GM23338 (cell line): ENCODE results near the gene ATP10D. TPM values are rescaled to one million over a fixed set of nuclear protein-coding genes. Genes with fewer than 3 reads are reported as not detected.

Source experiments
- ATAC-seq: fragments of 200-7000 bp; cut with Tn5 transposase; 3 replicates; pipeline ENCODE4 v1.9.1; 2020
- DNase-seq: peaks from one replicate; pipeline ENCODE4 v3.0.0-alpha.2; 2015; ENCODE audit warnings: low spot score
- H2AFZ ChIP-seq: fragments of 200-600 bp; sonication (generic); 2 replicates; pipeline ENCODE4 v1.8.0; 2016; ENCODE audit warnings: antibody characterized with exemption, mild to moderate bottlenecking, moderate library complexity
- H3F3A ChIP-seq: fragments of 200-600 bp; sonication (generic); replicated peaks from 2 replicates; pipeline ENCODE4 v1.8.0; 2017; ENCODE audit warnings: antibody characterized with exemption, mixed run types, low read depth
- H3K27ac ChIP-seq: fragments of 200-600 bp; sonication (generic); 2 replicates; pipeline ENCODE4 v1.6.1; 2016; ENCODE audit warnings: low read depth
- H3K27me3 ChIP-seq: fragments of 200-600 bp; sonication (generic); 2 replicates; pipeline ENCODE4 v1.8.0; 2016; ENCODE audit warnings: mild to moderate bottlenecking, mixed run types, moderate library complexity; ENCODE audit not compliant: insufficient read depth
- H3K36me3 ChIP-seq: fragments of 200-600 bp; sonication (generic); 2 replicates; pipeline ENCODE4 v1.8.0; 2016; ENCODE audit warnings: mild to moderate bottlenecking; ENCODE audit not compliant: insufficient read depth
- H3K4me1 ChIP-seq: fragments of 200-600 bp; sonication (generic); 2 replicates; pipeline ENCODE4 v1.8.0; 2016; ENCODE audit warnings: mild to moderate bottlenecking, moderate library complexity; ENCODE audit not compliant: insufficient read depth
- H3K4me2 ChIP-seq: fragments of 200-600 bp; sonication (generic); 2 replicates; pipeline ENCODE4 v1.7.1; 2017; ENCODE audit warnings: mixed run types
- H3K4me3 ChIP-seq: fragments of 200-600 bp; sonication (generic); 2 replicates; pipeline ENCODE4 v1.6.1; 2016; ENCODE audit warnings: mixed run types
- H3K79me2 ChIP-seq: fragments of 200-600 bp; sonication (generic); replicated peaks from 2 replicates; pipeline ENCODE4 v1.8.0; 2017; ENCODE audit warnings: mild to moderate bottlenecking; ENCODE audit not compliant: insufficient read depth
- H3K9me2 ChIP-seq: fragments of 200-600 bp; sonication (generic); 2 replicates; pipeline ENCODE4 v1.8.0; 2017; ENCODE audit not compliant: insufficient read depth
- H4K20me1 ChIP-seq: fragments of 200-600 bp; sonication (generic); replicated peaks from 2 replicates; pipeline ENCODE4 v1.8.0; 2017; ENCODE audit warnings: mild to moderate bottlenecking; ENCODE audit not compliant: insufficient read depth
- H3K27ac Mint-ChIP-seq: 2 replicates; pipeline ENCODE4 v1.8.0; 2020; ENCODE audit warnings: inconsistent platforms, mild to moderate bottlenecking, moderate library complexity, mixed read lengths
- H3K27me3 Mint-ChIP-seq: 3 replicates; pipeline ENCODE4 v1.8.0; 2022; ENCODE audit warnings: low read depth, mild to moderate bottlenecking, moderate library complexity, mixed read lengths, inconsistent platforms; ENCODE audit not compliant: insufficient read depth, poor library complexity
- H3K36me3 Mint-ChIP-seq: 3 replicates; pipeline ENCODE4 v1.8.0; 2021; ENCODE audit warnings: low read depth, mild to moderate bottlenecking, inconsistent platforms, moderate library complexity, mixed read lengths
- H3K4me1 Mint-ChIP-seq: 3 replicates; pipeline ENCODE4 v1.8.0; 2020; ENCODE audit warnings: mild to moderate bottlenecking, inconsistent platforms, mixed read lengths
- H3K4me3 Mint-ChIP-seq: 3 replicates; pipeline ENCODE4 v1.8.0; 2021; ENCODE audit warnings: moderate library complexity, mild to moderate bottlenecking, inconsistent platforms, mixed read lengths
- H3K9me3 Mint-ChIP-seq: 3 replicates; pipeline ENCODE4 v1.8.0; 2020; ENCODE audit warnings: moderate library complexity, mild to moderate bottlenecking, inconsistent platforms, mixed read lengths
- CTCF ChIP-seq, 2 experiments: fragments of 200-600 bp in 1 of 2; sonication (generic) in 1 of 2; conservative IDR thresholded peaks; 2 replicates each; pipeline versions ENCODE4 v1.5.1 to v1.6.1; 2016 to 2017; ENCODE audit warnings: antibody characterized with exemption in 2 of 2, low read depth in 2 of 2, mild to moderate bottlenecking in 2 of 2, moderate library complexity in 1 of 2
- ETS1 ChIP-seq: IDR thresholded peaks from 2 replicates; pipeline ENCODE4 v1.6.1; 2016; ENCODE audit warnings: antibody characterized with exemption
- EZH2 ChIP-seq: fragments of 200-600 bp; sonication (generic); IDR thresholded peaks from one replicate; pipeline ENCODE4 v1.8.0; 2017; ENCODE audit warnings: antibody characterized with exemption, mild to moderate bottlenecking, low read depth; ENCODE audit not compliant: unreplicated experiment
- EZH2phosphoT487 ChIP-seq: fragments of 200-600 bp; sonication (generic); IDR thresholded peaks from one replicate; pipeline ENCODE4 v1.8.1; 2018; ENCODE audit warnings: antibody characterized with exemption; ENCODE audit not compliant: unreplicated experiment
- JUNB ChIP-seq: IDR thresholded peaks from one replicate; pipeline ENCODE4 v1.6.1; 2016; ENCODE audit warnings: antibody characterized with exemption; ENCODE audit not compliant: unreplicated experiment
- NANOG ChIP-seq: IDR thresholded peaks from 2 replicates; pipeline ENCODE4 v1.6.1; 2016; ENCODE audit warnings: antibody characterized with exemption, borderline replicate concordance
- POLR2AphosphoS5 ChIP-seq: IDR thresholded peaks from 2 replicates; pipeline ENCODE4 v1.6.1; 2016; ENCODE audit warnings: antibody characterized with exemption, low read depth
- REST ChIP-seq: IDR thresholded peaks from one replicate; pipeline ENCODE4 v1.6.1; 2018; ENCODE audit warnings: antibody characterized with exemption; ENCODE audit not compliant: unreplicated experiment
- STAT1 ChIP-seq: IDR thresholded peaks from one replicate; pipeline ENCODE4 v1.6.1; 2016; ENCODE audit warnings: antibody characterized with exemption; ENCODE audit not compliant: unreplicated experiment
- ZNF114 ChIP-seq: fragments of 250-450 bp; sonication (Bioruptor Pico); IDR thresholded peaks from 2 replicates; pipeline ENCODE4 v1.5.0; 2020; ENCODE audit warnings: mild to moderate bottlenecking, moderate library complexity
- ZNF462 ChIP-seq: fragments of 250-450 bp; sonication (Bioruptor Pico); IDR thresholded peaks from 2 replicates; pipeline ENCODE4 v1.5.0; 2020; ENCODE audit warnings: mild to moderate bottlenecking, moderate library complexity
- polyA plus RNA-seq: library from polyadenylated mRNA; unstranded; fragments of >200 nt; fragmentation: Nextera tagmentation; extraction: Ambion mirVana; gene quantifications from 2 replicates; pipeline ENCODE4 v1.2.1, GENCODE V29; 2016
- total RNA-seq: library from RNA; depleted of rRNA; stranded (reverse); fragments of >200 nt; shearing (Covaris generic); gene quantifications from 2 replicates; pipeline ENCODE4 v1.2.3, GENCODE V29; 2014

Gene ATP10D
- total and polyA plus RNA-seq, 2 experiments from 2014 or later = 4.5 to 4.7 TPM

GRCh38 chr4:47567511-47567910 lies 82.4 kb downstream of the ATP10D start (continued):
- TF ChIP-seq ZNF462 (CRISPR knock-in tag) (no peak), EZH2phosphoT487 (no peak), JUNB (no peak), EZH2 (no peak), POLR2AphosphoS5 (no peak), ZNF114 (CRISPR knock-in tag) (no peak), CTCF (conservative IDR thresholded peaks at IDR 0.05; ENCODE audit: low read depth in 2 of 2) (no peak)

DNA sequence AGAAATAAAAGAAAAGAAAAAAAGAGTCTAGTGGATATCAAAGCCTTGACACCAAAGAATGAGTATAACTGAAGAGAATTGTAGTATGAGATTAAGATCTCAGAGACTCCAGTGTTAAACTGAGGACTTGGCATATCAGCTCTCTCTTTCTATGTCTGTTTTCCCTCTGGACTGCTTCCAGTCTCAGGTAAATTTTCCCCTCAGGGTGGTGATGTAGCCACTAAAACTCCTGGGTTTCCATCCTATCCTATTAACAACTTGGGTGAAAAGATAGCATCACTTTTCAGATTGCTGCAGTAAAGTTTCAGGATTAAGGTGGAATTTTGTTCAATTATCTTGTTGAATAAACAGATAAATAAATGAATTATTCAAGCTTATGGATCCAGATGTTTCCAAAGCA lies 85.7 kb downstream of the ATP10D start:
- Mint-ChIP-seq H3K27me3 (no peaks in the 10 kb centered on the region), H3K9me3 (no peaks in the 10 kb centered on the region), H3K27ac (no peak overlapping the region), H3K4me1 (no peaks in the 10 kb centered on the region), H3K4me3 (no peak overlapping the region), H3K36me3 (no peaks in the 10 kb centered on the region)
- Histone ChIP-seq H3K4me3 (no peak overlapping the region), H3K4me1 (no peaks in the 10 kb centered on the region), H3K79me2 (no peaks in the 10 kb centered on the region), H3K36me3 (no peaks in the 10 kb centered on the region), H3K27me3 (no peaks in the 10 kb centered on the region), H3F3A (no peaks in the 10 kb centered on the region), H4K20me1 (no peaks in the 10 kb centered on the region), H3K9me2 (no peaks in the 10 kb centered on the region), H2AFZ (no peak overlapping the region), H3K27ac (no peak overlapping the region), H3K4me2 (no peak overlapping the region)
- ATAC-seq (no peak), DNase-seq (no peak)
- TF ChIP-seq JUNB (no peak), POLR2AphosphoS5 (no peak), ETS1 (no peak), NANOG (no peak), STAT1 (no peak), REST (no peak), EZH2phosphoT487 (no peak), ZNF114 (CRISPR knock-in tag) (no peak)
